PFSK-1 (cell line): Measurements from ENCODE around the gene PDCD5.

ENCODE experiments used
- POLR2AphosphoS5 ChIP-seq: IDR thresholded peaks from 2 replicates; pipeline ENCODE4 v1.6.1; 2012; ENCODE audit warnings: low read depth, mild to moderate bottlenecking, control low read depth, low read length, moderate library complexity
- REST ChIP-seq, 2 experiments: IDR thresholded peaks; 2 replicates each; pipeline versions ENCODE4 v1.6.1 to v1.8.0; 2011 to 2012; ENCODE audit warnings: low read depth in 2 of 2, low read length in 2 of 2, control low read depth in 1 of 2, inconsistent platforms in 1 of 2, mild to moderate bottlenecking in 1 of 2, moderate library complexity in 1 of 2; ENCODE audit not compliant: insufficient read depth in 1 of 2
- SIN3A ChIP-seq: IDR thresholded peaks from 2 replicates; pipeline ENCODE4 v1.6.1; 2012; ENCODE audit warnings: mild to moderate bottlenecking, low read length, moderate library complexity, borderline replicate concordance; ENCODE audit not compliant: insufficient read depth
- TAF1 ChIP-seq: IDR thresholded peaks from 2 replicates; pipeline ENCODE4 v1.6.1; 2012; ENCODE audit warnings: low read length, control low read depth, borderline replicate concordance; ENCODE audit not compliant: insufficient read depth

DNA sequence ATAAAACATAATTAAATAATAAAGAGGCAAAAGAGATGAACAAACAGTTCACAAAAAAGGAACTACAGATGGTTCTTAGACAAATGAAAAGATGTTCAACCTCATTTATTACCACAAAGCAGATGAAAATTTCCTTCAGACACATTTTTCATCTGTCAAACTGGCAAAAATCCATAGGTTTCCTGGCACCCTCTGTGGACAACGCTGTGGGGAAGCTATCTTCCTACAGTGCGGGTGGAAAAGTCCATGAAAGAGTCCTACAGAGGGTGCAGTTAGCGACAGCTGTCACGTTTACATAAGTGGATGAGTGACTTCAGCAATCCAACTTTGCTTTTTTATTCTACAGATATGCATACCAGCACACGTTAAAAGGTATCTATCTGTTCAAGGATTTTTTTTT, 30.3 kb upstream of the PDCD5 start:
- TF ChIP-seq TAF1 (no peak), POLR2AphosphoS5 (no peak), REST (IDR thresholded peaks at IDR 0.05; ENCODE audit: insufficient read depth in 1 of 2, low read depth in 2 of 2, low read length in 2 of 2) (no peak), SIN3A (no peak)
